HG03520 (cell line): ENCODE data around the gene USP17L11.
"Not testable (repeated sequence)": the region's sequence is repeated elsewhere in the genome, so short reads cannot be mapped to it uniquely, and the experiment has no call there.

ENCODE experiments used
- ATAC-seq: cut with Tn5 transposase; IDR thresholded peaks from one replicate; pipeline ENCODE4 v1.9.1; 2021; ENCODE audit warnings: mild to moderate bottlenecking, moderate library complexity; ENCODE audit not compliant: unreplicated experiment

USP17L11 gene, protein sequence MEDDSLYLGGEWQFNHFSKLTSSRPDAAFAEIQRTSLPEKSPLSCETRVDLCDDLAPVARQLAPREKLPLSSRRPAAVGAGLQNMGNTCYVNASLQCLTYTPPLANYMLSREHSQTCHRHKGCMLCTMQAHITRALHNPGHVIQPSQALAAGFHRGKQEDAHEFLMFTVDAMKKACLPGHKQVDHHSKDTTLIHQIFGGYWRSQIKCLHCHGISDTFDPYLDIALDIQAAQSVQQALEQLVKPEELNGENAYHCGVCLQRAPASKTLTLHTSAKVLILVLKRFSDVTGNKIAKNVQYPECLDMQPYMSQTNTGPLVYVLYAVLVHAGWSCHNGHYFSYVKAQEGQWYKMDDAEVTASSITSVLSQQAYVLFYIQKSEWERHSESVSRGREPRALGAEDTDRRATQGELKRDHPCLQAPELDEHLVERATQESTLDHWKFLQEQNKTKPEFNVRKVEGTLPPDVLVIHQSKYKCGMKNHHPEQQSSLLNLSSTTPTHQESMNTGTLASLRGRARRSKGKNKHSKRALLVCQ

DNA sequence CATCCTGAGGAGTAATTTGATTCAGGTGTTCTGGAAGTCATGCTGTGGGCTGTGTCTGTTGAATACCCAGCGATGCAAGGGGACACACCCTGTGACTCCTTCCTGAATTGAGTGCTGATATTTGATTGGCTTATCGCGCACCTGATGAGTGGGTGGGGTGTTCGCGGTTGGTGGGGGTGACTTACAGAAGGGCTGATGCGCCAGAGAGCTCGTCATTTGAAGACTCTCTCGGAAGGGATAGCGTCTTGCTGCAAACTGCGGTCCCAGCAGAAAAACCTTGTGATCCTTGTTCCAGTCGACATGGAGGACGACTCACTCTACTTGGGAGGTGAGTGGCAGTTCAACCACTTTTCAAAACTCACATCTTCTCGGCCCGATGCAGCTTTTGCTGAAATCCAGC is at the start of gene USP17L11:
Gene USP17L11, plus strand, starts transcription at position 301 of the 400 bp plus-strand sequence. Its CDS starts 0 bp downstream, at position 301.
- not testable (repeated sequence) for ATAC-seq

DNA sequence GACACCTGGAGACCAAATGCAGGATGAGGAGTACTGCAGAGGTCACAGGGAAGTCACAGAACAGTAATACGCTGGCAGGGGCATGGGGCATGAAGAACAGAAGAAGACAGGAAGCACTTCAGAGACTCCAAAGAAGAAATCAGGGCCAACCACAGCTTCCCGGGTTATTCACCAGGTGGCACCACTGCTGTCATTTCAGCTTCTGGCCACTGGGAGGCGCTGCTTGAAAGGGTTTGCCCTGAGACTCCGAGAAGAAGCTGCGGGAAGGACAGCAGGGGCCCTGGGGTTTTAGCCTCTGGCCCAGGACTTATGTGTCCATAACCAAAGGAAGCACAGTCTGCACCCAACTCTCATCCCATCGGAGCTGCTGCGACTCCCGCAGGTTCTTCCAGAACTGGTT is 49.2 kb upstream of the USP17L11 start:
- ATAC-seq: not testable (repeated sequence)

- ATAC-seq: not testable (repeated sequence)
These were observed 45.3 kb upstream of the USP17L11 start, which contains the start of gene FAM90A26 for GRCh38 chr4:9169791-9170459. FAM90A26 (plus strand) TSS chr4:9170409; CDS start chr4:9173173, 2,764 bp downstream.

- not testable (repeated sequence) for ATAC-seq
These were observed 4.8 kb upstream of the USP17L11 start, which contains the start of gene USP17L10 for GRCh38 chr4:9210357-9210756. USP17L10 (plus strand) TSS chr4:9210657; CDS start chr4:9210657, 0 bp downstream.

DNA sequence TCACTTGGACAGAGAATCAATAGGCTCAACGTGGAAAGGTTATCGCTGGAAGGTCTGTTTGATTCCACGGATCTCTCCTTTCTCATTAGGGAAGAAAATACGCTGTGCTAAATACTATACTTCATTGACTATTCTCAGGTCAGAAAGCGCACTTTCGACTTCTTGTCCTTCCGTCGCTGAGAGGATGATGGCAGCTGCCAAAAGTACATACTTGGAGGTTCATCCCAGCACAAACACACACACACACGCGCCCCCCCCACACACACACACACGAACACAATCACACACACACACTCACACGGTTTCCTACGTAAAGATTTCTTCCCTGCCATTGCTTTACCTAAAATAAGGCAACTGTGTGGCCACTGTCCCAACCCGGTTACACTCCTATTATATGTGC is 504 bp upstream of the USP17L11 start:
- not testable (repeated sequence) for ATAC-seq

DNA sequence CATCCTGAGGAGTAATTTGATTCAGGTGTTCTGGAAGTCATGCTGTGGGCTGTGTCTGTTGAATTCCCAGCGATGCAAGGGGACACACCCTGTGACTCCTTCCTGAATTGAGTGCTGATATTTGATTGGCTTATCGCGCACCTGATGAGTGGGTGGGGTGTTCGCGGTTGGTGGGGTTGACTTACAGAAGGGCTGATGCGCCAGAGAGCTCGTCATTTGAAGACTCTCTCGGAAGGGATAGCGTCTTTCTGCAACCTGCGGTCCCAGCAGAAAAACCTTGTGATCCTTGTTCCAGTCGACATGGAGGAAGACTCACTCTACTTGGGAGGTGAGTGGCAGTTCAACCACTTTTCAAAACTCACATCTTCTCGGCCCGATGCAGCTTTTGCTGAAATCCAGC is 4.6 kb downstream of the USP17L11 start, which contains the start of gene USP17L12:
Gene USP17L12, plus strand, starts transcription at position 301 of the 400 bp plus-strand sequence. Its CDS starts 0 bp downstream, at position 301.
- ATAC-seq: not testable (repeated sequence)

- ATAC-seq: not testable (repeated sequence)
These were observed 9.4 kb downstream of the USP17L11 start, which contains the start of gene USP17L13 for GRCh38 chr4:9224596-9224995. USP17L13 (plus strand) TSS chr4:9224896; CDS start chr4:9224896, 0 bp downstream.

DNA sequence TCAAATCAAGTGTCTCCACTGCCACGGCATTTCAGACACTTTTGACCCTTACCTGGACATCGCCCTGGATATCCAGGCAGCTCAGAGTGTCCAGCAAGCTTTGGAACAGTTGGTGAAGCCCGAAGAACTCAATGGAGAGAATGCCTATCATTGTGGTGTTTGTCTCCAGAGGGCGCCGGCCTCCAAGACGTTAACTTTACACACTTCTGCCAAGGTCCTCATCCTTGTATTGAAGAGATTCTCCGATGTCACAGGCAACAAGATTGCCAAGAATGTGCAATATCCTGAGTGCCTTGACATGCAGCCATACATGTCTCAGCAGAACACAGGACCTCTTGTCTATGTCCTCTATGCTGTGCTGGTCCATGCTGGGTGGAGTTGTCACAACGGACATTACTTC is 15.0 kb downstream of the USP17L11 start:
- not testable (repeated sequence) for ATAC-seq

DNA sequence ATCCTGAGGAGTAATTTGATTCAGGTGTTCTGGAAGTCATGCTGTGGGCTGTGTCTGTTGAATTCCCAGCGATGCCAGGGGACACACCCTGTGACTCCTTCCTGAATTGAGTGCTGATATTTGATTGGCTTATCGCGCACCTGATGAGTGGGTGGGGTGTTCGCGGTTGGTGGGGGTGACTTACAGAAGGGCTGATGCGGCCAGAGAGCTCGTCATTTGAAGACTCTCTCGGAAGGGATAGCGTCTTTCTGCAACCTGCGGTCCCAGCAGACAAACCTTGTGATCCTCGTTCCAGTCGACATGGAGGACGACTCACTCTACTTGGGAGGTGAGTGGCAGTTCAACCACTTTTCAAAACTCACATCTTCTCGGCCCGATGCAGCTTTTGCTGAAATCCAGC is 18.9 kb downstream of the USP17L11 start, which contains the start of gene USP17L15:
Gene USP17L15, plus strand, starts transcription at position 301 of the 400 bp plus-strand sequence. Its CDS starts 0 bp downstream, at position 301.
- not testable (repeated sequence) for ATAC-seq

GRCh38 chr4:9238461-9238860 is 23.3 kb downstream of the USP17L11 start:
- not testable (repeated sequence) for ATAC-seq

GRCh38 chr4:9243579-9243978 is 28.4 kb downstream of the USP17L11 start, which contains the start of gene USP17L17:
USP17L17 (plus strand) TSS chr4:9243879; CDS start chr4:9243879, 0 bp downstream.
- ATAC-seq: not testable (repeated sequence)

GRCh38 chr4:9247953-9248680 is 32.9 kb downstream of the USP17L11 start, which contains the start of gene USP17L18:
USP17L18 (plus strand) TSS chr4:9248630; CDS start chr4:9248630, 0 bp downstream.
- ATAC-seq: not testable (repeated sequence)

DNA sequence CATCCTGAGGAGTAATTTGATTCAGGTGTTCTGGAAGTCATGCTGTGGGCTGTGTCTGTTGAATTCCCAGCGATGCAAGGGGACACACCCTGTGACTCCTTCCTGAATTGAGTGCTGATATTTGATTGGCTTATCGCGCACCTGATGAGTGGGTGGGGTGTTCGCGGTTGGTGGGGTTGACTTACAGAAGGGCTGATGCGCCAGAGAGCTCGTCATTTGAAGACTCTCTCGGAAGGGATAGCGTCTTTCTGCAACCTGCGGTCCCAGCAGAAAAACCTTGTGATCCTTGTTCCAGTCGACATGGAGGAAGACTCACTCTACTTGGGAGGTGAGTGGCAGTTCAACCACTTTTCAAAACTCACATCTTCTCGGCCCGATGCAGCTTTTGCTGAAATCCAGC is 37.9 kb downstream of the USP17L11 start, which contains the start of gene USP17L19:
Gene USP17L19, plus strand, starts transcription at position 301 of the 400 bp plus-strand sequence. Its CDS starts 0 bp downstream, at position 301.
- ATAC-seq: not testable (repeated sequence)

- not testable (repeated sequence) for ATAC-seq
These were observed 42.6 kb downstream of the USP17L11 start, which contains the start of gene USP17L20 for GRCh38 chr4:9257824-9258223. USP17L20 (plus strand) TSS chr4:9258124; CDS start chr4:9258124, 0 bp downstream.

GRCh38 chr4:9262572-9262971 is 47.4 kb downstream of the USP17L11 start, which contains the start of gene USP17L21:
USP17L21 (plus strand) TSS chr4:9262872; CDS start chr4:9262872, 0 bp downstream.
- ATAC-seq: not testable (repeated sequence)
